Middle frontal gyrus (tissue), 1 donor: ENCODE data around the gene TSHZ2.
"Not testable (repeated sequence)": the region's sequence is repeated elsewhere in the genome, so short reads cannot be mapped to it uniquely, and the experiment has no call there.

Experiments used
- DNase-seq: peaks from one replicate; pipeline ENCODE4 v3.0.0-alpha.2; 2015; ENCODE audit warnings: low spot score; ENCODE audit errors: extremely low spot score

The TSHZ2 gene

GRCh38 chr20:53080969-53081871 lies 109.1 kb downstream of the TSHZ2 start:
- DNase-seq = no peak

DNA sequence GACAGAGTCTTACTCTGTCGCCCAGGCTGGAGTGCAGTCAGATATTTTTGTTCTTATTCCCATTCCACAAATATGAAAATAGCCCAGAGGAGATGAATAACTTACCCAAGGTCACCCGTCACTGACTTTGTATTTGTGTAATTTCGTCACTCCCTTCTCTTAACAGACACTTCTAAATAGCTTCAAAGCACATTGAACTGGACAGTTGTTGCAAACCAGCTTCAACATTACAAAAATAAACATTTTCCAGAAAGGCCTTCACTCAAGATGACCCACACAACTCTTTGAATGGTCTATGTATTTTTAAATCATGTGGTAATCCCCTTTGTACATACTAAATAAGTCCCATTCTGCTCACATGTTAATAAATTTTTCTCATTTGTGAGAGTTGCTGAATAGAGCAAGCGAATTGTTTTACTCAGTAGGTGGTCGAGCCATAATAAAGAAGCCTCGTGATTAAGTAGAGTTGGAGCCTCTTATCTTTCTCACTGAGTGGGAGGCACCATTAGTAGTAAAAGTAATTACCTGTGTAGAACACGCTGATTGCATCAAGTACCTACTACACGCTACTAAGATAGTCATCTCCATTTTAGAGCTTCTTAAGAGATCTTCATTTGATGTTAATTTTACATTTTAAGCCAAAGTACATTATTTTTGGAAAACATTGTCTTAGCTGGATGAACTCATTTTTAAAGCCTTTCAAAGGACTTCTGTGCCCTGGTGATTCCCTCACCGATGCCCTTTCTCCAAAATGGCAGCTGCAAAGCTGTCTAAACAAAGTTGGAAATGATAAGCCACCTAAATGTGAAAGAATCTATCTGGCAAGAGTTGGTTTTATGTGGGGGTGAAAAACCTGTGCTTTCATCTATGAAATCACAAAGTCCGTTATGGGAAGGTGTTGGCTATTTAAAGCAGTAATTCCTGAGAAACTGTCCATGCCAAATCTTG lies 110.0 kb downstream of the TSHZ2 start:
- DNase-seq = no peak

- DNase-seq = no peak
Measured at GRCh38 chr20:53083411-53083810, 111.3 kb downstream of the TSHZ2 start.

DNA sequence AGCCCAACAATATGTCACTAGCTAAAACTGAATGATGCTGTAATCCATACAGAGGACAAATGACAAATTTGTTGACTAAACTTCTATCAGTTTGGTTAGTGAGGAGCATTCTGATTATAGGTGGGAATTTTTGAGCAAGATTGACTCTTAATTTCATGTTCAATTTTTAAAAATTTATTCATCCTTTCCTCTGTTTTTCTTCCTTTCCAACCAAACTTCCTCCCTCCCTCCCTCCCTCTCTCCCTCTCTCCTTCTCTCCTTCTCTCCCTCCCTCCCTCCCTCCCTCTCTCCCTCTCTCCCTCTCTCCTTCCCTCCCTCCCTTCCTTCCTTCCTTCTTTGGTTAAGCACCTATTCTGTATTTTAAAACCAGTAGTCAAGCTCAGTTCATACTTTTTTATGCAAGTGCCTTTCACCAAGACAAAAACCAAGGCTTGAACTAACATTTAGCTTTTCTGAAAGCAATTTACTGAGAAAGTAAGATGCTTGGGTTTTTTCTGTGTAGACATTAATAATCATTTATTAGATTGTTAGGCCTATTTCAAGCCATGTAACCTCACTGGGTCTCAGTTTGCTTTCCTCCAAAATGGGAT lies 112.3 kb downstream of the TSHZ2 start:
- no peak for DNase-seq

GRCh38 chr20:53085720-53086119 lies 113.6 kb downstream of the TSHZ2 start:
- DNase-seq = no peak

GRCh38 chr20:53087037-53087777 lies 115.0 kb downstream of the TSHZ2 start:
- no peak for DNase-seq

- DNase-seq = no peak
Measured at GRCh38 chr20:53088786-53089185, 116.6 kb downstream of the TSHZ2 start.

GRCh38 chr20:53089851-53090250 lies 117.7 kb downstream of the TSHZ2 start:
- DNase-seq = not testable (repeated sequence)

- DNase-seq = no peak
Measured at GRCh38 chr20:53091789-53092188, 119.6 kb downstream of the TSHZ2 start.

GRCh38 chr20:53092772-53093300 lies 120.7 kb downstream of the TSHZ2 start:
- no peak for DNase-seq

GRCh38 chr20:53097371-53097770 lies 125.2 kb downstream of the TSHZ2 start:
- DNase-seq = no peak

- no peak for DNase-seq
Measured at GRCh38 chr20:53097791-53098190, 125.6 kb downstream of the TSHZ2 start.

GRCh38 chr20:53098621-53099020 lies 126.5 kb downstream of the TSHZ2 start:
- no peak for DNase-seq

DNA sequence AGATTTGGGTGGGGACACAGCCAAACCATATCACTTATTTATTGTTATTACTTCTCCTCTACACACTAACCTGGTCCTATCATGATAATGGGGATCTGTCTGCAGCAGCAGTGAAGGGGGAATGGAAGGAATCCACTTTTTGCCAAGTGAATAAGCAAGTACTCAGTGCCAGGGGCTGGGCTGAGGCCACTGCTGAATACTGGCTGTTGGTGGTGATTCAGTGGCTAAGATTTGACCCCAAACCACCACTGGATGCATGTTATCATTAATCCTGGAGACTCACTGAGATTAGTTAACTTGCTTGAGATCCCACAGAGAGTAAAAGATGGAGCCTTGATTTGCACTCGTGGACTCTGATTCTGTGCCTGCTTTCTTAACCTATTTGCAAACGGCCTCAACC lies 127.7 kb downstream of the TSHZ2 start:
- DNase-seq = no peak

DNA sequence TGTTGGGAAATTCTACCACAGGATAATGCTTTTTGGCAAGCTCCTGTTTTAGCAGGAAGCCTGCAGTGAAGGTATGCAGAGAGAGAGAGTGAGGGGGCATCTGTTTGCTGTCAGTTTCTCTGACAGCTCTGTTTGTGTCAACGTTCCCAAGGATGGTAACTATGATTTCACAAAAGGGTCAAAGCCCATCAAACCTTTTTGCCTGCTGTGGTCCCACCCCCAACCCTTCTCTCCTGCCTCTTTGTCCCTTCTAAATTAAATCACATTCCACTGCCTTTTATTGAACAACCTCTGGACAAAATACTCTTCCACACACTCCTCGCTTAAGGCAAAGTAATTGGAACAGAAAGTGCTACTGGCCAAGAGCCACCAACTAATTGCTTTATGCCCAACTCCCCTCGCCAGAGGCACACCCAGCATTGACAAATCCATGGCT lies 128.3 kb downstream of the TSHZ2 start:
- no peak for DNase-seq

GRCh38 chr20:53101992-53102760 lies 130.0 kb downstream of the TSHZ2 start:
- no peak for DNase-seq

DNA sequence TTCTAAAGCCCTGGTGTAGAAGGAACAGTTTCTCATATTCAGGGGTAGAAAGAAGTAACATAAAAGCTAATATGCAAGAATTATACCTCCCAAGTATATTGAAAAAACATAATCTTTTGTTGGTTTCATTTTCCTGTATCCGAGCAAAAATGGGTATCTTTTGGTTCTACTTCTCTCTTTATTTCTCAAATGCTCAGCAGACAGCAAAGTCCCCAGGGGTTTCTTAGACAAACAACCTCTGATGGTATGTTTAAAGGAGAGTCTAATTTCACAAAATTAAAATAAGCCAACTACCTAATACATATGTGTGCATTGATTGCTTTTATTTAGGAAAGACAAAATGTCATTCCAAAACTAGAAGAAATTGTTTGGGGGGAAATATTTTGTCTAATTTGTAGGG lies 131.0 kb downstream of the TSHZ2 start:
- no peak for DNase-seq

DNA sequence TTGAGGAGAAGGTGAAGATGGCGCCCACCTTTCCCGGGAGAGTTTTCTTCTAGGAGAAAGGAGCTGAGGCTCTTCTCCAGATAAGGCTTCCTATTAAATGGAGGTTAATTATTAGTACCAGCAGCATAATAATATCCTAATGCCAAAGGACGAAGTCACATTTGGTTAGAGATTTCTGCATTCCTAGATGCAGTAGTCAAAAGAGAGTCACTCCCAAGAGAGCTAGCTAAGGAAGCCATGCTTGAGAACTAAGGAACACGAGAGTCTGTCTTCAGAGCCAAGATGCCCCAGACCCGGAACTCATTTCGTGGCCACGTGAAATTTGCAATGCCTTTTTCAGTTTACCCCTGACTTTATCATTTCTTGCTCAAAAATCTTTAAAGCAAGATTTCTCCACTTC lies 132.7 kb downstream of the TSHZ2 start:
- no peak for DNase-seq

GRCh38 chr20:53116733-53117132 lies 144.6 kb downstream of the TSHZ2 start:
- no peak for DNase-seq

- DNase-seq = no peak
Measured at GRCh38 chr20:53122853-53123252, 150.7 kb downstream of the TSHZ2 start.
